Astrocyte of the cerebellum (primary cell): Measurements from ENCODE around the gene ASIP.
"Not testable (repeated sequence)": the region's sequence is repeated elsewhere in the genome, so short reads cannot be mapped to it uniquely, and the experiment has no call there.

Experiments used
- DNase-seq: peaks from one replicate; pipeline ENCODE4 v3.0.0-alpha.2; 2011; ENCODE audit warnings: low read depth
- H3K4me3 ChIP-seq: 2 replicates; pipeline ENCODE4 v1.5.1; 2011; ENCODE audit warnings: mild to moderate bottlenecking, low read depth, low read length, moderate library complexity
- CTCF ChIP-seq: IDR thresholded peaks from 2 replicates; pipeline ENCODE4 v1.5.1; 2012; ENCODE audit warnings: low read length, low read depth, moderate library complexity, mild to moderate bottlenecking; ENCODE audit errors: missing control alignments
- in situ Hi-C: cut with HindIII; loops from 2 replicates; pipeline ENCODE4 v1.10.0; 2017; ENCODE audit warnings: low sequenced_read_pairs

Gene ASIP

GRCh38 chr20:34222208-34222607, 19.0 kb upstream of the ASIP start:
- no peak for TF ChIP-seq CTCF
- H3K4me3 ChIP-seq: no peak overlapping the region
- DNase-seq: peak; percentile 92
- in situ Hi-C loops: no loop called here

- H3K4me3 ChIP-seq, DNase-seq, in situ Hi-C loops: not testable (repeated sequence)
Measured at GRCh38 chr20:34224251-34224650, 17.0 kb upstream of the ASIP start.

- DNase-seq: no peak
- no peak overlapping the region for H3K4me3 ChIP-seq
- in situ Hi-C loops: no loop called here
- no peak for TF ChIP-seq CTCF
Measured at GRCh38 chr20:34231634-34232033, 9.6 kb upstream of the ASIP start.

GRCh38 chr20:34232494-34233087, 8.6 kb upstream of the ASIP start:
- no peak overlapping the region for H3K4me3 ChIP-seq
- in situ Hi-C loops: no loop called here
- TF ChIP-seq CTCF: no peak
- DNase-seq: no peak

GRCh38 chr20:34233687-34234086, 7.5 kb upstream of the ASIP start:
- in situ Hi-C loops: no loop called here
- TF ChIP-seq CTCF: no peak
- DNase-seq: no peak
- no peak overlapping the region for H3K4me3 ChIP-seq

GRCh38 chr20:34235875-34236274, 5.3 kb upstream of the ASIP start:
- H3K4me3 ChIP-seq: no peak overlapping the region
- DNase-seq: no peak
- in situ Hi-C loops: no loop called here
- TF ChIP-seq CTCF: no peak

- in situ Hi-C loops: no loop called here
- no peak for TF ChIP-seq CTCF
- no peak for DNase-seq
- H3K4me3 ChIP-seq: no peak overlapping the region
Measured at GRCh38 chr20:34237942-34238341, 3.3 kb upstream of the ASIP start.
